OCI-LY1 (cell line): ENCODE results near the gene MYOM1.

Source experiments
- H2AFZ ChIP-seq: fragments of 200-600 bp; sonication (generic), shearing (Covaris generic); 2 replicates; pipeline ENCODE4 v1.6.0; 2014; ENCODE audit warnings: antibody characterized with exemption, mild to moderate bottlenecking, low read length
- H3F3A ChIP-seq: fragments of 200-600 bp; sonication (generic), shearing (Covaris generic); 2 replicates; pipeline ENCODE4 v1.6.0; 2014; ENCODE audit warnings: mild to moderate bottlenecking, antibody characterized with exemption, low read length, moderate library complexity; ENCODE audit not compliant: insufficient read depth
- H3K27ac ChIP-seq: fragments of 200-600 bp; sonication (generic); 2 replicates; pipeline ENCODE4 v1.5.1; 2014; ENCODE audit warnings: low read length, mixed run types, mild to moderate bottlenecking, low read depth; ENCODE audit not compliant: poor library complexity, severe bottlenecking
- H3K27me3 ChIP-seq: fragments of 200-600 bp; sonication (generic); 2 replicates; pipeline ENCODE4 v1.6.0; 2014; ENCODE audit warnings: antibody characterized with exemption, mild to moderate bottlenecking, low read length, moderate library complexity; ENCODE audit not compliant: insufficient read depth
- H3K36me3 ChIP-seq: fragments of 200-600 bp; sonication (generic); 2 replicates; pipeline ENCODE4 v1.6.1; 2014; ENCODE audit warnings: mild to moderate bottlenecking, antibody characterized with exemption, low read length, moderate library complexity, mixed read lengths; ENCODE audit not compliant: insufficient read depth
- H3K4me1 ChIP-seq: fragments of 200-600 bp; sonication (generic); 2 replicates; pipeline ENCODE4 v1.5.1; 2014; ENCODE audit warnings: mild to moderate bottlenecking, low read length, moderate library complexity; ENCODE audit not compliant: insufficient read depth, severe bottlenecking
- H3K4me2 ChIP-seq: fragments of 200-600 bp; sonication (generic), shearing (Covaris generic); 2 replicates; pipeline ENCODE4 v1.6.1; 2014; ENCODE audit warnings: low read length
- H3K4me3 ChIP-seq: fragments of 200-600 bp; sonication (generic); 2 replicates; pipeline ENCODE4 v1.5.1; 2014; ENCODE audit warnings: low read length, low read depth, mild to moderate bottlenecking, mixed read lengths; ENCODE audit not compliant: poor library complexity, severe bottlenecking
- H3K79me2 ChIP-seq: fragments of 200-600 bp; shearing (Covaris generic); 2 replicates; pipeline ENCODE4 v1.6.1; 2016; ENCODE audit warnings: mixed run types, low read length, mixed read lengths; ENCODE audit not compliant: insufficient read depth
- H3K9ac ChIP-seq: fragments of 200-600 bp; sonication (generic), shearing (Covaris generic); 2 replicates; pipeline ENCODE4 v1.6.1; 2014; ENCODE audit warnings: mild to moderate bottlenecking, low read length, mixed read lengths
- H3K9me2 ChIP-seq: fragments of 200-600 bp; sonication (generic), shearing (Covaris generic); 2 replicates; pipeline ENCODE4 v1.6.1; 2014; ENCODE audit warnings: low read depth, mild to moderate bottlenecking, low read length, mixed read lengths
- H3K9me3 ChIP-seq: fragments of 200-600 bp; shearing (Covaris generic); 2 replicates; pipeline ENCODE4 v1.6.1; 2014; ENCODE audit warnings: low read length, mixed read lengths
- H4K20me1 ChIP-seq: fragments of 200-600 bp; sonication (generic), shearing (Covaris generic); 2 replicates; pipeline ENCODE4 v1.6.0; 2016; ENCODE audit warnings: mild to moderate bottlenecking, low read length; ENCODE audit not compliant: insufficient read depth
- CTCF ChIP-seq: fragments of 200-600 bp; sonication (generic), shearing (Covaris generic); IDR thresholded peaks from 2 replicates; pipeline ENCODE4 v1.5.1; 2017; ENCODE audit warnings: mild to moderate bottlenecking, antibody characterized with exemption, low read length, moderate library complexity, mixed read lengths
- EZH2 ChIP-seq: fragments of 200-600 bp; sonication (generic), shearing (Covaris generic); IDR thresholded peaks from 2 replicates; pipeline ENCODE4 v1.8.0; 2017; ENCODE audit warnings: borderline replicate concordance, mixed run types, mild to moderate bottlenecking, antibody characterized with exemption, low read length, moderate library complexity, mixed read lengths

Gene MYOM1

GRCh38 chr18:3092727-3093126, 127.0 kb downstream of the MYOM1 start:
- H3K36me3 ChIP-seq, result no peaks in the 10 kb centered on the region
- TF ChIP-seq EZH2 (no peak), CTCF (no peak)
- no peaks in the 10 kb centered on the region for H4K20me1 ChIP-seq
- no peak overlapping the region for H3K4me2 ChIP-seq
- H3K27me3 ChIP-seq, result no peaks in the 10 kb centered on the region
- H3K27ac ChIP-seq, result no peak overlapping the region
- H3F3A ChIP-seq, result no peaks in the 10 kb centered on the region
- H3K9me2 ChIP-seq, result no peaks in the 10 kb centered on the region
- no peaks in the 10 kb centered on the region for H3K79me2 ChIP-seq
- no peaks in the 10 kb centered on the region for H3K9me3 ChIP-seq
- H3K4me1 ChIP-seq, result no peaks in the 10 kb centered on the region
- H3K9ac ChIP-seq, result no peak overlapping the region
- no peak overlapping the region for H2AFZ ChIP-seq
- H3K4me3 ChIP-seq, result no peak overlapping the region

- no peaks in the 10 kb centered on the region for H3K9me2 ChIP-seq
- H3K27ac ChIP-seq, result no peak overlapping the region
Measured at GRCh38 chr18:3089579-3089978, 130.2 kb downstream of the MYOM1 start.

DNA sequence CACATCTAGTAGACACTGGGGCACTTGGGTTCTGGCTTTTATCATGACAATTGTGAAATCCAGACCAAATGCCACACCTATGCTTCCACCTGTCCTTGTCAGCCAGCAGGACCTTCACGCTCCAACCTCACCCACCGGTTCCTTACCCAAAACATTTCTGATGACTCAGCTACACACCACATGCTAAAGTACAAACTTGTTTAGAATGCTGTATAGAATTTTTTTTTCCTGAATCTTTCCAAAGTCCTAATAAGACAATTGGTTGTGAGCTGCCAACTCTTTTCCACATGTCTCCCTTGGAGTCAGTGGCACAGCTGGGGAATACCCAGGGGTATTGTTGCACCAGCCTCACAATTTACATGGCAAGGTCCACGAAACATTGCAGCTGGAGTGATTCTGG, 131.3 kb downstream of the MYOM1 start:
- no peak overlapping the region for H2AFZ ChIP-seq
- H3K9ac ChIP-seq, result no peak overlapping the region
- H3K27ac ChIP-seq, result no peak overlapping the region
- no peaks in the 10 kb centered on the region for H3K27me3 ChIP-seq
- no peak for TF ChIP-seq CTCF
- no peak for TF ChIP-seq EZH2
- H3F3A ChIP-seq, result no peaks in the 10 kb centered on the region
- H3K79me2 ChIP-seq, result no peaks in the 10 kb centered on the region
- no peaks in the 10 kb centered on the region for H3K36me3 ChIP-seq
- H3K4me1 ChIP-seq, result no peaks in the 10 kb centered on the region
- H3K9me2 ChIP-seq, result no peaks in the 10 kb centered on the region
- H3K9me3 ChIP-seq, result no peaks in the 10 kb centered on the region
- H3K4me2 ChIP-seq, result no peak overlapping the region
- no peaks in the 10 kb centered on the region for H4K20me1 ChIP-seq
- H3K4me3 ChIP-seq, result no peak overlapping the region

More at GRCh38 chr18:3089579-3089978, 130.2 kb downstream of the MYOM1 start:
- no peaks in the 10 kb centered on the region for H3K4me1 ChIP-seq
- no peaks in the 10 kb centered on the region for H3K27me3 ChIP-seq
- no peaks in the 10 kb centered on the region for H3K36me3 ChIP-seq
- H4K20me1 ChIP-seq, result no peaks in the 10 kb centered on the region
- H2AFZ ChIP-seq, result no peak overlapping the region
- H3K9me3 ChIP-seq, result no peaks in the 10 kb centered on the region
- TF ChIP-seq CTCF, result no peak
- TF ChIP-seq EZH2, result no peak
- H3F3A ChIP-seq, result no peaks in the 10 kb centered on the region
- H3K9ac ChIP-seq, result no peak overlapping the region
- no peak overlapping the region for H3K4me3 ChIP-seq
- H3K79me2 ChIP-seq, result no peaks in the 10 kb centered on the region
- no peak overlapping the region for H3K4me2 ChIP-seq
